CD8-positive, alpha-beta memory T cell (primary cell): ENCODE results near the gene MVK. TPM values are rescaled to one million over a fixed set of nuclear protein-coding genes. Genes with fewer than 3 reads are reported as not detected.

Experiments
- CTCF ChIA-PET: fragments of 350-600 bp; sonication (Branson Sonifier 250); formaldehyde crosslinking; loops from one replicate; lab custom pipeline; 2021; ENCODE audit warnings: antibody characterized with exemption; lab: Charles Lee
- POLR2A ChIA-PET: fragments of 350-600 bp; sonication (Branson Sonifier 250); formaldehyde crosslinking; loops from one replicate; lab custom pipeline; 2021; ENCODE audit warnings: antibody characterized with exemption; lab: Charles Lee
- DNase-seq, 5 donors: peaks; one replicate each; pipeline versions ENCODE4 v3.0.0 to v3.0.0-alpha.2; 2020 to 2022; ENCODE audit warnings: mixed read lengths in 1 of 5
- H3K27ac ChIP-seq: one replicate; pipeline ENCODE4 v1.7.0; 2013; ENCODE audit warnings: low read depth, mild to moderate bottlenecking, low read length, moderate library complexity
- H3K27me3 ChIP-seq: 2 replicates; pipeline ENCODE4 v1.7.0; 2013; ENCODE audit warnings: low read length, mild to moderate bottlenecking; ENCODE audit not compliant: insufficient read depth, poor library complexity, severe bottlenecking
- H3K36me3 ChIP-seq: 2 replicates; pipeline ENCODE4 v1.7.0; 2013; ENCODE audit warnings: mild to moderate bottlenecking, low read length, moderate library complexity; ENCODE audit not compliant: insufficient read depth
- H3K4me1 ChIP-seq: 2 replicates; pipeline ENCODE4 v1.7.0; 2013; ENCODE audit warnings: mild to moderate bottlenecking, low read length, moderate library complexity; ENCODE audit not compliant: insufficient read depth
- H3K4me3 ChIP-seq: 2 replicates; pipeline ENCODE4 v1.7.0; 2013; ENCODE audit warnings: mild to moderate bottlenecking, low read length
- H3K9me3 ChIP-seq: 2 replicates; pipeline ENCODE4 v1.7.0; 2013; ENCODE audit warnings: mild to moderate bottlenecking, low read length
- H3K27ac Mint-ChIP-seq, 8 donors: one replicate each; pipeline ENCODE4 v1.8.0; 2020 to 2021; ENCODE audit warnings: mixed read lengths in 8 of 8, mild to moderate bottlenecking in 6 of 8, inconsistent platforms in 3 of 8, moderate library complexity in 3 of 8
- H3K27me3 Mint-ChIP-seq, 2 donors: one replicate each; pipeline ENCODE4 v1.8.0; 2020 to 2021; ENCODE audit warnings: mixed read lengths in 2 of 2, mild to moderate bottlenecking in 1 of 2, moderate library complexity in 1 of 2
- H3K36me3 Mint-ChIP-seq, 3 donors: one replicate each; pipeline ENCODE4 v1.8.0; 2020 to 2021; ENCODE audit warnings: mixed read lengths in 3 of 3, inconsistent platforms in 1 of 3, mild to moderate bottlenecking in 1 of 3
- H3K4me1 Mint-ChIP-seq, 3 donors: one replicate each; pipeline ENCODE4 v1.8.0; 2020 to 2021; ENCODE audit warnings: mixed read lengths in 3 of 3, inconsistent platforms in 1 of 3, mild to moderate bottlenecking in 1 of 3
- H3K4me3 Mint-ChIP-seq, 7 donors: one replicate each; pipeline ENCODE4 v1.8.0; 2020 to 2021; ENCODE audit warnings: mixed read lengths in 7 of 7, mild to moderate bottlenecking in 6 of 7, moderate library complexity in 4 of 7, inconsistent platforms in 2 of 7
- H3K9me3 Mint-ChIP-seq, 5 donors: one replicate each; pipeline ENCODE4 v1.8.0; 2020 to 2022; ENCODE audit warnings: mixed read lengths in 5 of 5, mild to moderate bottlenecking in 3 of 5, moderate library complexity in 2 of 5, inconsistent platforms in 1 of 5
- polyA plus RNA-seq: library from polyadenylated mRNA; unstranded; fragments of 300-500 nt; fragmentation: Illumina TruSeq; gene quantifications from one replicate; pipeline ENCODE4 v1.2.3, GENCODE V29; 2021
- total RNA-seq, 2 experiments: library from RNA; stranded (reverse); gene quantifications; one replicate each; pipeline ENCODE4 v1.2.3, GENCODE V29; 2021

Gene MVK
- total and polyA plus RNA-seq, 3 experiments from 2014 or later, result 2.6 to 15.8 (median 14.2) TPM

- Histone ChIP-seq H3K27me3 (no peaks in the 10 kb centered on the region), H3K27ac (no peak overlapping the region), H3K4me3 (no peak overlapping the region), H3K9me3 (no peaks in the 10 kb centered on the region), H3K36me3 (no peaks in the 10 kb centered on the region), H3K4me1 (peaks cover 11% of the 10 kb centered on the region)
- no peaks in the 10 kb centered on the region for H3K9me3 Mint-ChIP-seq
- H3K27ac Mint-ChIP-seq, result peak overlapping the region in 1 of 8 donors; percentile 46
- H3K36me3 Mint-ChIP-seq, result peaks cover 0 to 19% (median 6%) of the 10 kb centered on the region in 3 donors
- CTCF ChIA-PET, result interaction anchor here (1.0 to 1.8 kb wide), 4 partner anchors 9 to 180 kb away, joined by 3 to 5 read pairs (median 3); no protein-coding TSS in a partner anchor
- POLR2A ChIA-PET, result no interaction called here
- no peaks in the 10 kb centered on the region for H3K27me3 Mint-ChIP-seq
- H3K4me3 Mint-ChIP-seq, result no peak overlapping the region
- DNase-seq, result no peak
- peaks cover 21 to 30% (median 28%) of the 10 kb centered on the region in 3 donors for H3K4me1 Mint-ChIP-seq
Observed at GRCh38 chr12:109594556-109595317, 21.1 kb downstream of the MVK start.

GRCh38 chr12:109595321-109595902 is 21.8 kb downstream of the MVK start:
- Histone ChIP-seq H3K9me3 (no peaks in the 10 kb centered on the region), H3K4me3 (no peak overlapping the region), H3K36me3 (no peaks in the 10 kb centered on the region), H3K27me3 (no peaks in the 10 kb centered on the region), H3K27ac (no peak overlapping the region), H3K4me1 (peaks cover 11% of the 10 kb centered on the region)
- H3K9me3 Mint-ChIP-seq, result no peaks in the 10 kb centered on the region
- peaks cover 0 to 16% (median 3%) of the 10 kb centered on the region in 3 donors for H3K36me3 Mint-ChIP-seq
- CTCF ChIA-PET, result interaction anchor here (1.2 to 5.8 kb wide), 4 partner anchors 8 to 180 kb away, joined by 3 to 51 read pairs (median 4); no protein-coding TSS in a partner anchor
- DNase-seq, result peak in 2 of 5 donors; percentile 5 to 13
- POLR2A ChIA-PET, result no interaction called here
- peak overlapping the region in 5 of 8 donors; percentile 5 to 58 (median 21) for H3K27ac Mint-ChIP-seq
- peak overlapping the region in 1 of 7 donors; percentile 54 for H3K4me3 Mint-ChIP-seq
- H3K27me3 Mint-ChIP-seq, result no peaks in the 10 kb centered on the region
- peaks cover 21 to 30% (median 28%) of the 10 kb centered on the region in 3 donors for H3K4me1 Mint-ChIP-seq

DNA sequence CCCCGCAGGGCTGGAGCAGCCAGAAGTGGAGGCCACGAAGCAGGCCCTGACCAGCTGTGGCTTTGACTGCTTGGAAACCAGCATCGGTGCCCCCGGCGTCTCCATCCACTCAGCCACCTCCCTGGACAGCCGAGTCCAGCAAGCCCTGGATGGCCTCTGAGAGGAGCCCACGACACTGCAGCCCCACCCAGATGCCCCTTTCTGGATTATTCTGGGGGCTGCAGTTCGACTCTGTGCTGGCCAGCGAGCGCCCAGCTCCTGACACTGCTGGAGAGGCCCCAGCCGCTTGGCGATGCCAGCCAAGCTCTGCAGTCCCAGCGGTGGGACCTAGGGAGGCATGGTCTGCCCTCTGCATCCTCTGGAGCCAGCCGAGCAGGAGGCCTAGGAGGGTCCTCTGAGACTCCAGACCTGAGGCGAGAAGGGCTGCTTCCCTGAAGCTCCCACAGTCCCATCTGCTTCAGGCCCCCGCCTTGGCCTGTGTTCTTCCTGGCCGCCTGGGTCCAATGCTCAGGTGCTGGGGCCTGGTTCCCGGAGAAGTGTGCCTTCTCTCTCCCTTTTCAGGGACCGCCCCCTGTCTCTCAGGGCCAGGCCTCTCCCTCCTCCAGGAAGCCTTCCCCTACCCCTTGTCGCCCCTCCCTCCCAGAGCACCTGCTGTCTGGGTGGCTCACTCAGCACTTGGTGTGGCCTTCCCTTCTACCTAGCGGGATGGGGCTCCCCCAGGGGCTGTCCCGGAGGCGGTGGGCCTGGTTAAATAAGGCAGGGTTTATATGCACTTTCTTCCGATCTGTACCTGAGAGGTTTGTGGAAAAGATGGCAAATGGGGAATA is 23.0 kb downstream of the MVK start:
- Histone ChIP-seq H3K36me3 (no peaks in the 10 kb centered on the region), H3K4me3 (no peak overlapping the region), H3K27me3 (no peaks in the 10 kb centered on the region), H3K9me3 (no peaks in the 10 kb centered on the region), H3K27ac (no peak overlapping the region), H3K4me1 (peaks cover 11% of the 10 kb centered on the region)
- H3K36me3 Mint-ChIP-seq, result peaks cover 0 to 12% (median 3%) of the 10 kb centered on the region in 3 donors
- POLR2A ChIA-PET, result no interaction called here
- no peaks in the 10 kb centered on the region for H3K9me3 Mint-ChIP-seq
- CTCF ChIA-PET, result interaction anchor here (0.8 to 5.8 kb wide), 11 partner anchors 8 to 248 kb away, joined by 3 to 51 read pairs (median 6); partner anchors contain the start of gene FAM222A
- H3K27ac Mint-ChIP-seq, result no peak overlapping the region
- no peak overlapping the region for H3K4me3 Mint-ChIP-seq
- peaks cover 0 to 1% of the 10 kb centered on the region in 2 donors for H3K27me3 Mint-ChIP-seq
- peaks cover 21 to 30% (median 28%) of the 10 kb centered on the region in 3 donors for H3K4me1 Mint-ChIP-seq
- DNase-seq, result no peak

DNA sequence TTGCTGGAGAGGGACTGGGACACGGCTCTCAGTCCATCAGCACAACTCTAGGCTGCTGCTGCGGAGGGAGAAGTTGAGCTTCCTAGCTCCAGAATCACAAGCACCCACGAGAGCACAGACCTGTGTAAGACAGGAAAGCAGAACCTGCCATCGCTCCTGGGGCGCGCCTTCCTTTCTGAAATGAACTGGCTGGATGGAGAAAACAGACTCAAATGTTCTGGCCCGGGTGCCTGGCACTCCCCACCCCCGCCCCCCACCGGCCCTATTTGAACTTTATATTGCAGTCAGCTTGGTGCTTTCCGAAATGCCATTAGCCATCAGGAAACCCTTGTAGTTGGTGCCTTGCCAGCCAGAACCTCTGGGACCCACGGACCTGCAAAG is 23.8 kb downstream of the MVK start:
- H3K9me3 Mint-ChIP-seq, result no peaks in the 10 kb centered on the region
- ChIA-PET POLR2A (interaction anchor here (0.7 kb wide), 1 partner anchor 87 kb away, joined by 3 read pairs; no protein-coding TSS in a partner anchor), CTCF (interaction anchor here (0.6 to 5.8 kb wide), 16 partner anchors 8 to 249 kb away, joined by 3 to 51 read pairs (median 6); partner anchors contain the start of gene FAM222A)
- no peaks in the 10 kb centered on the region for H3K9me3 ChIP-seq
- no peak overlapping the region for H3K27ac ChIP-seq
- H3K27me3 ChIP-seq, result no peaks in the 10 kb centered on the region
- H3K4me3 ChIP-seq, result no peak overlapping the region
- no peaks in the 10 kb centered on the region for H3K36me3 ChIP-seq
- H3K27me3 Mint-ChIP-seq, result peaks cover 0 to 1% of the 10 kb centered on the region in 2 donors
- peak overlapping the region in 1 of 8 donors; percentile 52 for H3K27ac Mint-ChIP-seq
- no peak overlapping the region for H3K4me3 Mint-ChIP-seq
- H3K4me1 ChIP-seq, result peaks cover 11% of the 10 kb centered on the region
- peaks cover 21 to 30% (median 28%) of the 10 kb centered on the region in 3 donors for H3K4me1 Mint-ChIP-seq
- H3K36me3 Mint-ChIP-seq, result peaks cover 0 to 9% (median 3%) of the 10 kb centered on the region in 3 donors
- DNase-seq, result no peak

DNA sequence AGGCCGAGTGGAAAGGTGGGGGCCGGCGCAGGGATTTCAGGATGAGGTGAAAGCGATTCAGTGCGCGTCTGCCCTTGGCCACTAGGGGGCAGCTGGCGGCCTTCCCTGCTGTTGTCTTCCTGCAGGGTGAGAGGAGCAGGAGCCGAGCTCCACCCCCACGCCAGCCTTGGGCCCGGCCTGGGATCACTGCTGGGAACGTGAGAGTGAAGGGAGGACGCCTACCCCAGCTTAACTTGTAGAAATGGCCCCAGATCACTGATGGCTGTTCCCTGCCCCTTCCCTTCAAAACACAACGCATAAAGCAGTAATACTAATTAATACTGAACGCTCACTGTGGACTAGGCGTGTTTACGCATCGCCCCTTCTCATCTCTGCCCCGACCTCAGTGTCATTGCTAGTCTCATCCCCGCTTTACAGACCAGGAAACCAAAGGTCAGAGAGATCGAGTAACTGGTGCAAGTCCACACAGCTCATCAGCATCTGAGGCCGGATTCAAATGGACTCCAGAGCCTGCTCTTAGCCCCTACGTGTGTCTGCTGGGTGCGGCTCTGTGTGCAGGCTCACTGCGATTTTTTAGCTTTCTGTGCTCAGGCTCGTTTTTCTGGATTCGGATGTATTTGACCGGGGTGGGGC is 24.3 kb downstream of the MVK start:
- peak; percentile 43 to 72 (median 50) for DNase-seq
- peaks cover 0 to 6% (median 3%) of the 10 kb centered on the region in 3 donors for H3K36me3 Mint-ChIP-seq
- no peak overlapping the region for H3K27ac ChIP-seq
- peak overlapping the region in 1 of 7 donors; percentile 20 for H3K4me3 Mint-ChIP-seq
- H3K4me1 ChIP-seq, result peaks cover 11% of the 10 kb centered on the region
- H3K27me3 Mint-ChIP-seq, result peaks cover 0 to 1% of the 10 kb centered on the region in 2 donors
- peak overlapping the region in 2 of 8 donors; percentile 41 to 52 for H3K27ac Mint-ChIP-seq
- H3K4me3 ChIP-seq, result no peak overlapping the region
- no peaks in the 10 kb centered on the region for H3K36me3 ChIP-seq
- POLR2A ChIA-PET, result interaction anchor here (0.7 kb wide), 1 partner anchor 87 kb away, joined by 3 read pairs; no protein-coding TSS in a partner anchor
- H3K9me3 Mint-ChIP-seq, result no peaks in the 10 kb centered on the region
- CTCF ChIA-PET, result interaction anchor here (0.6 to 5.8 kb wide), 17 partner anchors 8 to 249 kb away, joined by 3 to 51 read pairs (median 5); partner anchors contain the start of gene FAM222A
- no peaks in the 10 kb centered on the region for H3K9me3 ChIP-seq
- H3K4me1 Mint-ChIP-seq, result peaks cover 21 to 30% (median 28%) of the 10 kb centered on the region in 3 donors
- H3K27me3 ChIP-seq, result no peaks in the 10 kb centered on the region

- H3K36me3 Mint-ChIP-seq, result peaks cover 0 to 4% (median 3%) of the 10 kb centered on the region in 3 donors
Observed at GRCh38 chr12:109598428-109598854, 24.8 kb downstream of the MVK start.

DNA sequence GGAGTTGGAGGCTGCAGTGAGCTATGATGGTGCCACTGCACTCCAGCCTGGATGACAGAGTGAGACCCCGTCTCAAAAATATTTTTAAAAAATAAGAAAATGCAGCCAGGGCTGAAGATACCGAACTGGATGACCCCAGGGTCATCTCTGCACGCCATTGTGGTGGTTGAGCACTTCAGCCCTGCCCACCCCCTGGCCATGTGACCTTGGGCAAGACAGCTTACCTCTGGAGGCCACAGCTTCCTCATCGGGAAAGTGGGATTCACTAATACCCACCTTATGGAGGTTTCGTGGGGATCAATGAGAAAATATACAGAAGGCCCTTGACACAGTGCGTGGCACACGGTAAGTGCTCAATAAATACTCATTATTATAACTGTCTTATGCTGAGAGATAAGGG is 25.5 kb downstream of the MVK start:
- Mint-ChIP-seq H3K9me3 (no peaks in the 10 kb centered on the region), H3K27me3 (peaks cover 0 to 1% of the 10 kb centered on the region in 2 donors), H3K4me3 (no peak overlapping the region), H3K27ac (no peak overlapping the region), H3K4me1 (peaks cover 25 to 30% (median 27%) of the 10 kb centered on the region in 3 donors), H3K36me3 (peaks cover 0 to 2% (median 0%) of the 10 kb centered on the region in 3 donors)
- CTCF ChIA-PET, result interaction anchor here (1.2 to 5.8 kb wide), 7 partner anchors 9 to 246 kb away, joined by 3 to 51 read pairs (median 7); no protein-coding TSS in a partner anchor
- H3K9me3 ChIP-seq, result no peaks in the 10 kb centered on the region
- DNase-seq, result no peak
- no peak overlapping the region for H3K4me3 ChIP-seq
- H3K27ac ChIP-seq, result no peak overlapping the region
- no peaks in the 10 kb centered on the region for H3K36me3 ChIP-seq
- H3K27me3 ChIP-seq, result no peaks in the 10 kb centered on the region
- POLR2A ChIA-PET, result no interaction called here
- H3K4me1 ChIP-seq, result peaks cover 11% of the 10 kb centered on the region

More at GRCh38 chr12:109598428-109598854, 24.8 kb downstream of the MVK start:
- Mint-ChIP-seq H3K4me1 (peaks cover 21 to 30% (median 28%) of the 10 kb centered on the region in 3 donors), H3K27ac (no peak overlapping the region), H3K27me3 (peaks cover 0 to 1% of the 10 kb centered on the region in 2 donors), H3K4me3 (no peak overlapping the region), H3K9me3 (no peaks in the 10 kb centered on the region)
- Histone ChIP-seq H3K4me1 (peaks cover 11% of the 10 kb centered on the region), H3K27me3 (no peaks in the 10 kb centered on the region), H3K36me3 (no peaks in the 10 kb centered on the region), H3K27ac (no peak overlapping the region), H3K4me3 (no peak overlapping the region), H3K9me3 (no peaks in the 10 kb centered on the region)
- CTCF ChIA-PET, result interaction anchor here (0.7 to 5.8 kb wide), 12 partner anchors 9 to 247 kb away, joined by 3 to 51 read pairs (median 7); partner anchors contain the start of gene FAM222A
- DNase-seq, result no peak
- POLR2A ChIA-PET, result no interaction called here
